ENCODE results near the gene RRAGB.

DNA sequence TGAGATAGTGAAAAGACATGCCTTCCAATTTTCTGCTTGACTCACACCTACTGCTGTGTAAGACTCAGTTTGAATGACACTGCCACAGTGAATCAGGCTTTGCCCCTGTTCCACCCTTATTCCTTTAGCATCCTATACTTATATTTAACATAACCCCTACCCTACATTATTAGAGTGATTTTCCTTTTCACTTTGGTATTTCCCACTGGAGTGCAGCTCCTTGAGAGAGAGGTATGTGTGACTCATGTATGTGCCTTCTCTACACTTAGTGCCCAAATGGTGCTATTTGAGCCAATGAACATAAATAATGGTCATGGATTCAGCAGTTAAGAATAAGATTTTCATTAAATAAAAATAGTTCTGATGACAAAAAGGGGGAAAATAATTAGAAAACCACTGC is 69.5 kb downstream of the RRAGB start:
- no peak for TF ChIP-seq CTCF (IDR thresholded peaks at IDR 0.05)
- no peak for TF ChIP-seq POLR2A (IDR thresholded peaks at IDR 0.05)

Data from lower leg skin (tissue), 3 donors.